H1 (cell line): ENCODE data around the gene BZW2. TPM values are rescaled to one million over a fixed set of nuclear protein-coding genes. Genes with fewer than 3 reads are reported as not detected.

Experiments used
- ATF2 ChIP-seq: IDR thresholded peaks from 2 replicates; pipeline ENCODE4 v1.6.1; 2012; ENCODE audit warnings: low read length, inconsistent platforms
- CEBPB ChIP-seq: IDR thresholded peaks from 2 replicates; pipeline ENCODE4 v1.6.1; 2012; ENCODE audit warnings: low read depth, low read length
- CHD7 ChIP-seq: fragments of 300-600 bp; sonication (generic); IDR thresholded peaks from 2 replicates; pipeline ENCODE4 v1.7.1; 2012; ENCODE audit warnings: low read length, moderate library complexity, mild to moderate bottlenecking, inconsistent platforms; ENCODE audit not compliant: insufficient replicate concordance
- KDM4A ChIP-seq: IDR thresholded peaks from one replicate; pipeline ENCODE4 v1.7.1; 2012; ENCODE audit warnings: low read depth, mild to moderate bottlenecking, moderate library complexity, low read length, inconsistent platforms; ENCODE audit not compliant: severe bottlenecking
- KDM5A ChIP-seq: fragments of 200-600 bp; IDR thresholded peaks from 2 replicates; pipeline ENCODE4 v1.7.1; 2012; ENCODE audit warnings: mild to moderate bottlenecking, low read length, inconsistent platforms, mixed read lengths
- NRF1 ChIP-seq: IDR thresholded peaks from 2 replicates; pipeline ENCODE4 v1.6.1; 2011; ENCODE audit warnings: mild to moderate bottlenecking, low read depth, low read length, improper control_type of control experiment
- PHF8 ChIP-seq: fragments of 200-600 bp; sonication (generic); conservative IDR thresholded peaks from 2 replicates; pipeline ENCODE4 v1.7.1; 2012; ENCODE audit warnings: low read depth, mild to moderate bottlenecking, inconsistent platforms, low read length, moderate library complexity
- RNF2 ChIP-seq: fragments of 200-900, 300-1000 bp; sonication (generic); IDR thresholded peaks from 2 replicates; pipeline ENCODE4 v1.7.1; 2016; ENCODE audit warnings: borderline replicate concordance, low read depth, mild to moderate bottlenecking, antibody characterized with exemption, low read length; ENCODE audit not compliant: poor library complexity, severe bottlenecking; ENCODE audit errors: missing control alignments
- SP1 ChIP-seq: IDR thresholded peaks from 2 replicates; pipeline ENCODE4 v1.6.1; 2011; ENCODE audit warnings: low read depth, low read length
- TAF1 ChIP-seq: IDR thresholded peaks from 2 replicates; pipeline ENCODE4 v1.6.1; 2011; ENCODE audit warnings: mild to moderate bottlenecking, low read depth, low read length
- polyA plus RNA-seq, 7 experiments: library from polyadenylated mRNA; depleted of rRNA in 3 of 7; stranded (reverse) in 5 of 7; unstranded in 2 of 7; fragments of >200 nt in 5 of 7; fragments of 200-250 nt in 2 of 7; gene quantifications; 1 replicate in 5 of 7; 2 replicates in 1 of 7; 4 replicates in 1 of 7; pipeline versions ENCODE4 v1.2.1 to v1.2.3, GENCODE V29; 2011 to 2013; ENCODE audit warnings: missing spikeins in 2 of 7, mixed read lengths in 2 of 7
- total RNA-seq: library from RNA; stranded (reverse); fragmentation: NEBNext Ultra II Directional; extraction: Animal tissue kit (Norgen Biotek cat#: 25700); gene quantifications from 2 replicates; pipeline ENCODE4 v1.2.1, GENCODE V29; 2021

Gene BZW2
- total and polyA plus RNA-seq, 2 of the 8 experiments (the other 6 are each of a cell fraction or from before 2014, with no cell fraction given), result 32.3 to 103 TPM

GRCh38 chr7:16688249-16688648 lies 42.3 kb downstream of the BZW2 start (continued):
- no peak for TF ChIP-seq CHD7
- TF ChIP-seq SP1, result no peak
- TF ChIP-seq PHF8, result no peak
- TF ChIP-seq NRF1, result no peak
- no peak for TF ChIP-seq RNF2
- TF ChIP-seq ATF2, result no peak
- no peak for TF ChIP-seq KDM5A
- TF ChIP-seq TAF1, result no peak
- TF ChIP-seq CEBPB, result no peak
- no peak for TF ChIP-seq KDM4A
